Panc1 (cell line): Measurements from ENCODE around the gene KNTC1. TPM values are rescaled to one million over a fixed set of nuclear protein-coding genes. Genes with fewer than 3 reads are reported as not detected.

Experiments used
- ATAC-seq: fragments of 200-7000 bp; cut with Tn5 transposase; 2 replicates; pipeline ENCODE4 v1.9.1; 2020; ENCODE audit warnings: mild to moderate bottlenecking, moderate library complexity
- BruUV-seq: library from RNA; stranded (reverse); fragments of 400-500 nt; replicated peaks from 2 replicates; lab custom pipeline; 2021; lab: Mats Ljungman, UMichigan
- CTCF ChIA-PET: fragments of 300-600 bp; sonication (Branson Sonifier 250); formaldehyde crosslinking; loops from one replicate; lab custom pipeline; 2022; ENCODE audit warnings: antibody characterized with exemption; lab: Charles Lee
- POLR2A ChIA-PET: fragments of 300-600 bp; sonication (Branson Sonifier 250); formaldehyde crosslinking; loops from one replicate; lab custom pipeline; 2022; ENCODE audit warnings: antibody characterized with exemption; lab: Charles Lee
- DNase-seq: peaks from one replicate; pipeline ENCODE4 v3.0.0-alpha.2; 2010; ENCODE audit warnings: low read depth, low spot score
- H3K27ac ChIP-seq: 2 replicates; pipeline ENCODE4 v1.5.1; 2011; ENCODE audit warnings: mild to moderate bottlenecking, low read length, inconsistent platforms
- H3K27me3 ChIP-seq: fragments of 200-500 bp; sonication (Bioruptor generic); 2 replicates; pipeline ENCODE4 v1.6.0; 2014; ENCODE audit warnings: low read length, inconsistent platforms; ENCODE audit not compliant: control insufficient read depth, insufficient read depth
- H3K36me3 ChIP-seq: fragments of 200-500 bp; sonication (Bioruptor generic); 2 replicates; pipeline ENCODE4 v1.5.1; 2014; ENCODE audit warnings: inconsistent platforms, mild to moderate bottlenecking, low read length, moderate library complexity; ENCODE audit not compliant: control insufficient read depth, insufficient read depth
- H3K4me1 ChIP-seq: 2 replicates; pipeline ENCODE4 v1.5.1; 2011; ENCODE audit warnings: inconsistent platforms, mild to moderate bottlenecking, low read length, moderate library complexity; ENCODE audit not compliant: control insufficient read depth, insufficient read depth
- H3K4me3 ChIP-seq, 2 experiments: 2 replicates each; pipeline ENCODE4 v1.5.1; 2011 to 2012; ENCODE audit warnings: low read depth in 2 of 2, low read length in 2 of 2, mild to moderate bottlenecking in 2 of 2, inconsistent platforms in 1 of 2, moderate library complexity in 1 of 2
- H3K9me3 ChIP-seq: fragments of 200-500 bp; sonication (Bioruptor generic); 2 replicates; pipeline ENCODE4 v1.5.1; 2014; ENCODE audit warnings: low read depth, mild to moderate bottlenecking, inconsistent platforms, low read length, moderate library complexity; ENCODE audit not compliant: control insufficient read depth, insufficient read depth
- POLR2AphosphoS5 ChIP-seq: IDR thresholded peaks from 2 replicates; pipeline ENCODE4 v1.6.1; 2012; ENCODE audit warnings: mild to moderate bottlenecking, low read depth, low read length, moderate library complexity
- SIN3A ChIP-seq: IDR thresholded peaks from 2 replicates; pipeline ENCODE4 v1.6.1; 2012; ENCODE audit warnings: low read depth, mild to moderate bottlenecking, low read length, moderate library complexity, borderline replicate concordance; ENCODE audit not compliant: insufficient read depth
- TCF7L2 ChIP-seq: IDR thresholded peaks from 2 replicates; pipeline ENCODE4 v1.6.1; 2011; ENCODE audit warnings: mild to moderate bottlenecking, low read depth, low read length, inconsistent platforms
- in situ Hi-C: cut with HindIII; loops from 2 replicates; pipeline ENCODE4 v1.10.0; 2016; ENCODE audit warnings: low sequenced_read_pairs, low pct_unique_long_range_greater_than_20kb
- intact Hi-C: fragments of 100-400 bp; cut with micrococcal nuclease; formaldehyde crosslinking; loops from one replicate; pipeline ENCODE4 v1.10.0; 2022; ENCODE audit not compliant: unreplicated experiment
- total RNA-seq: library from RNA; stranded (reverse); gene quantifications from one replicate; pipeline ENCODE4 v1.2.1, GENCODE V29; 2021; ENCODE audit not compliant: unreplicated experiment
- TF ChIP-seq, protein P1 (sequence below): fragments of 450-650 bp; IDR thresholded peaks from 2 replicates; pipeline ENCODE4 v1.5.1; 2017; ENCODE audit warnings: mild to moderate bottlenecking
- TF ChIP-seq, protein P2 (sequence below), 2 experiments: IDR thresholded peaks; 2 replicates each; pipeline ENCODE4 v1.6.1; 2011 to 2012; ENCODE audit warnings: low read depth in 2 of 2, control low read depth in 1 of 2, low read length in 1 of 2, mild to moderate bottlenecking in 1 of 2, moderate library complexity in 1 of 2; ENCODE audit not compliant: insufficient read depth in 1 of 2

KNTC1 gene
- total RNA-seq, 1 experiment from 2014 or later: 53.9 TPM

DNA sequence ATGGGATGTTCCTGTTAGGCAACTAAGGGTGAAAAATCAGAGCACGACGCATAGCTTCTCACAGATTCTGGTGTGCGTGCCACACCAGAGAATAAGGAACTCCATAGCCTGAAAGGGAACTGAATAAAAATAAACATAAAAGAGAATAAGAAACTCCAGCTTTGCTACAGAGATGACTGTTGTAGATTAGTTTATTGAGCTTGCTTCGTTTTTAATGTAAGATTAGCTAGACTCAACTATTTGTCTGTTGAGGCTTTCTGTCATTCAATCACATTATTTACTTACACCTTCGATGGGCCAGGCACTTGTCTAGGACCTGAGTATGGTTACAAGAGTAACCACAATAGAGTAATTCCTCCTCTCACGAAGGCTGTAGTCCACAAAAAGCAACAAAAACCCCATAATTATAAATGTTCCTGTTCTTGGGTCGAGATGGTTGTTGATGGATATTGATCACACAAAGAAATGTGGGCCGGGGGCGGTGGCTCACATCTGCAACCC lies 25.5 kb upstream of the KNTC1 start:
- TF ChIP-seq POLR2AphosphoS5: no peak
- TF ChIP-seq SIN3A: no peak
- TF ChIP-seq, protein P1, sequence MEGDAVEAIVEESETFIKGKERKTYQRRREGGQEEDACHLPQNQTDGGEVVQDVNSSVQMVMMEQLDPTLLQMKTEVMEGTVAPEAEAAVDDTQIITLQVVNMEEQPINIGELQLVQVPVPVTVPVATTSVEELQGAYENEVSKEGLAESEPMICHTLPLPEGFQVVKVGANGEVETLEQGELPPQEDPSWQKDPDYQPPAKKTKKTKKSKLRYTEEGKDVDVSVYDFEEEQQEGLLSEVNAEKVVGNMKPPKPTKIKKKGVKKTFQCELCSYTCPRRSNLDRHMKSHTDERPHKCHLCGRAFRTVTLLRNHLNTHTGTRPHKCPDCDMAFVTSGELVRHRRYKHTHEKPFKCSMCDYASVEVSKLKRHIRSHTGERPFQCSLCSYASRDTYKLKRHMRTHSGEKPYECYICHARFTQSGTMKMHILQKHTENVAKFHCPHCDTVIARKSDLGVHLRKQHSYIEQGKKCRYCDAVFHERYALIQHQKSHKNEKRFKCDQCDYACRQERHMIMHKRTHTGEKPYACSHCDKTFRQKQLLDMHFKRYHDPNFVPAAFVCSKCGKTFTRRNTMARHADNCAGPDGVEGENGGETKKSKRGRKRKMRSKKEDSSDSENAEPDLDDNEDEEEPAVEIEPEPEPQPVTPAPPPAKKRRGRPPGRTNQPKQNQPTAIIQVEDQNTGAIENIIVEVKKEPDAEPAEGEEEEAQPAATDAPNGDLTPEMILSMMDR: no peak
- TF ChIP-seq TCF7L2: no peak
- TF ChIP-seq, protein P2, sequence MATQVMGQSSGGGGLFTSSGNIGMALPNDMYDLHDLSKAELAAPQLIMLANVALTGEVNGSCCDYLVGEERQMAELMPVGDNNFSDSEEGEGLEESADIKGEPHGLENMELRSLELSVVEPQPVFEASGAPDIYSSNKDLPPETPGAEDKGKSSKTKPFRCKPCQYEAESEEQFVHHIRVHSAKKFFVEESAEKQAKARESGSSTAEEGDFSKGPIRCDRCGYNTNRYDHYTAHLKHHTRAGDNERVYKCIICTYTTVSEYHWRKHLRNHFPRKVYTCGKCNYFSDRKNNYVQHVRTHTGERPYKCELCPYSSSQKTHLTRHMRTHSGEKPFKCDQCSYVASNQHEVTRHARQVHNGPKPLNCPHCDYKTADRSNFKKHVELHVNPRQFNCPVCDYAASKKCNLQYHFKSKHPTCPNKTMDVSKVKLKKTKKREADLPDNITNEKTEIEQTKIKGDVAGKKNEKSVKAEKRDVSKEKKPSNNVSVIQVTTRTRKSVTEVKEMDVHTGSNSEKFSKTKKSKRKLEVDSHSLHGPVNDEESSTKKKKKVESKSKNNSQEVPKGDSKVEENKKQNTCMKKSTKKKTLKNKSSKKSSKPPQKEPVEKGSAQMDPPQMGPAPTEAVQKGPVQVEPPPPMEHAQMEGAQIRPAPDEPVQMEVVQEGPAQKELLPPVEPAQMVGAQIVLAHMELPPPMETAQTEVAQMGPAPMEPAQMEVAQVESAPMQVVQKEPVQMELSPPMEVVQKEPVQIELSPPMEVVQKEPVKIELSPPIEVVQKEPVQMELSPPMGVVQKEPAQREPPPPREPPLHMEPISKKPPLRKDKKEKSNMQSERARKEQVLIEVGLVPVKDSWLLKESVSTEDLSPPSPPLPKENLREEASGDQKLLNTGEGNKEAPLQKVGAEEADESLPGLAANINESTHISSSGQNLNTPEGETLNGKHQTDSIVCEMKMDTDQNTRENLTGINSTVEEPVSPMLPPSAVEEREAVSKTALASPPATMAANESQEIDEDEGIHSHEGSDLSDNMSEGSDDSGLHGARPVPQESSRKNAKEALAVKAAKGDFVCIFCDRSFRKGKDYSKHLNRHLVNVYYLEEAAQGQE (IDR thresholded peaks at IDR 0.05; ENCODE audit: insufficient read depth in 1 of 2, low read depth in 2 of 2, low read length in 1 of 2): no peak
- ChIA-PET CTCF (interaction anchor here (0.6 kb wide), 2 partner anchors 30 to 262 kb away, joined by 3 to 6 read pairs; no protein-coding TSS in a partner anchor), POLR2A (interaction anchor here (0.6 to 1.6 kb wide), 5 partner anchors 25 to 275 kb away, joined by 3 to 7 read pairs (median 4); no protein-coding TSS in a partner anchor)
- peak overlapping the region; percentile 77 for H3K27ac ChIP-seq
- in situ Hi-C loops: no loop called here
- peaks cover 22% of the 10 kb centered on the region for H3K36me3 ChIP-seq
- no peak for DNase-seq
- intact Hi-C loops: no loop called here
- no peaks in the 10 kb centered on the region for H3K9me3 ChIP-seq
- peaks cover 6% of the 10 kb centered on the region for H3K4me1 ChIP-seq
- H3K27me3 ChIP-seq: no peaks in the 10 kb centered on the region
- ATAC-seq: 0 out of 2 replicates have a peak, but pooled peaks have one; percentile 2
- H3K4me3 ChIP-seq: peak overlapping the region; percentile 72 to 88; a peak in 3 of 4 replicates
- BruUV-seq: TSS peak; percentile 70

DNA sequence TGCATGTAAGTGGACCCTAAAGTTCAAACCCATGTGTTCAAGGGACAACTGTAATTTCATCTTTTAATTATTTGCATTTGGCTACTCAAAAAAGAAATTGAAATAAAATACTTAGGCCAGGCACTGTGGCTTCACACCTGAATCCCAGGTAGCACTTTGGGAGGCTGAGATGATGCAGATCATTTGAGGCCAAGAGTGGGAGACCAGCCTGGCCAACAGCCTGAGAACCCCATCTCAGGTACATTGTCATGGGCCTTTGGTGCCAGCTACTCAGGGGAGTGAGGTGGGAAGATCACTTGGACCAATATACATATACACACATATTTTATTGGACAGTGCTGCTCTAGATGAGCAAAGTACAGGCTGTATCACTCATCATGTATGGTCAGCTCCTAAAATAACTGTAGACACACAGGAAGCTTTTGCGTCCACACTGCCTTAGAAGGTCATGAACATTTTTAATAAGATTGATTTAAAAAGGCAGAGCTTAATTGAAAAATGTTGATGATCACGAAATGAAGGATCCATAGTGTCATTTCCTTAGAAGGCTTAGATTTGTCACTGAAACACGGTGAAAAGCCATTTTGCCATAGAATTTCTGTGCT lies 23.8 kb upstream of the KNTC1 start:
- DNase-seq (no peak), ATAC-seq (no peak)
- Histone ChIP-seq H3K27ac (no peak overlapping the region), H3K36me3 (peaks cover 35% of the 10 kb centered on the region), H3K4me1 (peaks cover 6% of the 10 kb centered on the region), H3K4me3 (no peak overlapping the region), H3K9me3 (no peaks in the 10 kb centered on the region), H3K27me3 (no peaks in the 10 kb centered on the region)
- POLR2A ChIA-PET: interaction anchor here (0.6 to 0.7 kb wide), 2 partner anchors 11 to 17 kb away, joined by 3 to 4 read pairs; no protein-coding TSS in a partner anchor
- CTCF ChIA-PET: no interaction called here
- TF ChIP-seq TCF7L2: no peak
- TF ChIP-seq POLR2AphosphoS5: peak; percentile 66
- in situ Hi-C loops: no loop called here
- BruUV-seq: no TSS peak
- intact Hi-C loops: no loop called here
